ENCODE results near the gene PAM16. TPM values are rescaled to one million over a fixed set of nuclear protein-coding genes. Genes with fewer than 3 reads are reported as not detected.

The PAM16 gene
- total RNA-seq, 1 donor from 2014 or later = 62.8 TPM

GRCh38 chr16:4369007-4369733 lies 18.0 kb upstream of the PAM16 start:
- no peaks in the 10 kb centered on the region for H3K36me3 ChIP-seq (ENCODE audit: control insufficient read depth, insufficient read depth, low read length)
- no peaks in the 10 kb centered on the region for H3K27me3 ChIP-seq (ENCODE audit: control insufficient read depth, insufficient read depth, low read length)
- no peak for TF ChIP-seq CTCF (IDR thresholded peaks at IDR 0.05; ENCODE audit: insufficient read depth, low read length, poor library complexity, severe bottlenecking)
- no peak overlapping the region for H3K4me3 ChIP-seq (ENCODE audit: low read depth, low read length)
- DNase-seq (ENCODE audit: low read depth) = no peak

- no peak for TF ChIP-seq CTCF (IDR thresholded peaks at IDR 0.05; ENCODE audit: insufficient read depth, low read length, poor library complexity, severe bottlenecking)
- no peak for DNase-seq (ENCODE audit: low read depth)
- Histone ChIP-seq H3K4me3 (ENCODE audit: low read depth, low read length) (no peak overlapping the region), H3K27me3 (ENCODE audit: control insufficient read depth, insufficient read depth, low read length) (no peaks in the 10 kb centered on the region), H3K36me3 (ENCODE audit: control insufficient read depth, insufficient read depth, low read length) (no peaks in the 10 kb centered on the region)
Measured at GRCh38 chr16:4367393-4367856, 16.3 kb upstream of the PAM16 start.

- Histone ChIP-seq H3K36me3 (ENCODE audit: control insufficient read depth, insufficient read depth, low read length) (peaks cover 1% of the 10 kb centered on the region), H3K4me3 (ENCODE audit: low read depth, low read length) (no peak overlapping the region), H3K27me3 (ENCODE audit: control insufficient read depth, insufficient read depth, low read length) (no peaks in the 10 kb centered on the region)
- DNase-seq (ENCODE audit: low read depth) = no peak
- no peak for TF ChIP-seq CTCF (IDR thresholded peaks at IDR 0.05; ENCODE audit: insufficient read depth, low read length, poor library complexity, severe bottlenecking)
Measured at GRCh38 chr16:4366016-4366415, 14.9 kb upstream of the PAM16 start.

GRCh38 chr16:4365615-4366014 lies 14.5 kb upstream of the PAM16 start:
- DNase-seq (ENCODE audit: low read depth) = no peak
- Histone ChIP-seq H3K27me3 (ENCODE audit: control insufficient read depth, insufficient read depth, low read length) (no peaks in the 10 kb centered on the region), H3K36me3 (ENCODE audit: control insufficient read depth, insufficient read depth, low read length) (peaks cover 1% of the 10 kb centered on the region), H3K4me3 (ENCODE audit: low read depth, low read length) (no peak overlapping the region)
- no peak for TF ChIP-seq CTCF (IDR thresholded peaks at IDR 0.05; ENCODE audit: insufficient read depth, low read length, poor library complexity, severe bottlenecking)

GRCh38 chr16:4365014-4365406 lies 13.9 kb upstream of the PAM16 start:
- H3K36me3 ChIP-seq (ENCODE audit: control insufficient read depth, insufficient read depth, low read length) = peaks cover 1% of the 10 kb centered on the region
- no peaks in the 10 kb centered on the region for H3K27me3 ChIP-seq (ENCODE audit: control insufficient read depth, insufficient read depth, low read length)
- no peak overlapping the region for H3K4me3 ChIP-seq (ENCODE audit: low read depth, low read length)
- DNase-seq (ENCODE audit: low read depth) = no peak
- TF ChIP-seq CTCF (IDR thresholded peaks at IDR 0.05; ENCODE audit: insufficient read depth, low read length, poor library complexity, severe bottlenecking) = no peak

Data from kidney epithelial cell (primary cell).